SK-N-SH treated with all-trans-retinoic acid at 6 μM for 48 hours (cell line): Measurements from ENCODE around the gene PRKG1.

Experiments used
- OSR1 ChIP-seq: fragments of 250-450 bp; sonication (Bioruptor Pico); IDR thresholded peaks from 2 replicates; pipeline ENCODE4 v1.8.0; 2022; ENCODE audit warnings: moderate library complexity, mild to moderate bottlenecking, inconsistent platforms
- ZFP3 ChIP-seq: fragments of 250-450 bp; sonication (Bioruptor Pico); IDR thresholded peaks from 2 replicates; pipeline ENCODE4 v1.5.0; 2020; ENCODE audit warnings: mild to moderate bottlenecking, moderate library complexity
- TF ChIP-seq, protein P1 (sequence below): fragments of 250-450 bp; sonication (Bioruptor Pico); IDR thresholded peaks from 2 replicates; pipeline ENCODE4 v1.8.0; 2020; ENCODE audit warnings: mild to moderate bottlenecking, moderate library complexity, borderline replicate concordance

DNA sequence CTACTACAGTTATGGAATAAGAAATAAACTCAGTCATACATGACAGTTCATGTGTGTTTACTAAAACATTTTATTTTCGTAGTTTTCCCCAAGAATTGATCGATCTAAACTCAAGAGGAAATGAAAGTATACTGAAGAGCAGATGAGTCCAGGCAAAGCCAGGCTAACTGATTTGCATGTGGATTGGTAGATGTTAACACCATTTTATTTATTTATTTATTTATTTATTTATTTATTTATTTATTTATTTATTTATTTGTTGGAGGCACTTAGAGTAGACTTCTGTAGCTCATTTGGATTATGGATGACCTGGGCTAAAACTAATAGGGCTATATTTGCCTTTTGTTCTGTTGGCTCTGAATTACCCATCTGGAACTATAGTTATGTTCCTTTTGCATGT lies 1171.3 kb downstream of the PRKG1 start:
- TF ChIP-seq, protein P1, sequence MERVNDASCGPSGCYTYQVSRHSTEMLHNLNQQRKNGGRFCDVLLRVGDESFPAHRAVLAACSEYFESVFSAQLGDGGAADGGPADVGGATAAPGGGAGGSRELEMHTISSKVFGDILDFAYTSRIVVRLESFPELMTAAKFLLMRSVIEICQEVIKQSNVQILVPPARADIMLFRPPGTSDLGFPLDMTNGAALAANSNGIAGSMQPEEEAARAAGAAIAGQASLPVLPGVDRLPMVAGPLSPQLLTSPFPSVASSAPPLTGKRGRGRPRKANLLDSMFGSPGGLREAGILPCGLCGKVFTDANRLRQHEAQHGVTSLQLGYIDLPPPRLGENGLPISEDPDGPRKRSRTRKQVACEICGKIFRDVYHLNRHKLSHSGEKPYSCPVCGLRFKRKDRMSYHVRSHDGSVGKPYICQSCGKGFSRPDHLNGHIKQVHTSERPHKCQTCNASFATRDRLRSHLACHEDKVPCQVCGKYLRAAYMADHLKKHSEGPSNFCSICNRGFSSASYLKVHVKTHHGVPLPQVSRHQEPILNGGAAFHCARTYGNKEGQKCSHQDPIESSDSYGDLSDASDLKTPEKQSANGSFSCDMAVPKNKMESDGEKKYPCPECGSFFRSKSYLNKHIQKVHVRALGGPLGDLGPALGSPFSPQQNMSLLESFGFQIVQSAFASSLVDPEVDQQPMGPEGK (CRISPR knock-in tag) = no peak
- TF ChIP-seq OSR1 (CRISPR knock-in tag) (no peak), ZFP3 (CRISPR knock-in tag) (no peak)
